ENCODE measurements around the gene PGBD5. TPM values are rescaled to one million over a fixed set of nuclear protein-coding genes. Genes with fewer than 3 reads are reported as not detected.

PGBD5 gene
- polyA plus RNA-seq, 1 of the 3 experiments (the other 2 are of a cell fraction): 0.15 TPM

DNA sequence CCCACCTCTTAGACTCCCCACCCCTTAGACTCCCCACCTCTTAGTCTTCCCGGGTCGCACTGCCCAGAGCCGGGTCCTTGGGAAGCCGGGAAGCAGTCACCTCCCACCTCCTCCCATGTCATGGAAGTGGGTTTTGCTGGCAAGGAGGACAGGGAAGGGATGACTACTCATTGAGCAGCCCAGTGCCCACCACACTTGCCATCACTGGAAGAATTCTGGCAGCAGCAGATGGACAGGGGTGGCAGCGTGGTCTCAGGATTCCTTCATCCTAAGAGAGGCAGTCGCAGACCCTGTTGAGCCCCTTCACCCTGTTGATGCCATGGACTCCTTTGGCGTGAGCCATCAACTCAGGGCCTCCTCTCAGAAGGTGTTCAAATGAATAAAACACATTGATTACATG lies 140.8 kb downstream of the PGBD5 start:
- no peak overlapping the region for H3K4me2 ChIP-seq
- H3K27ac ChIP-seq (ENCODE audit: low read depth in 2 of 2, low read length in 1 of 2): no peak overlapping the region
- H3K79me2 ChIP-seq (ENCODE audit: insufficient read depth): no peaks in the 10 kb centered on the region
- no peak for TF ChIP-seq SMC3 (IDR thresholded peaks at IDR 0.05; ENCODE audit: low read depth, low read length)
- TF ChIP-seq RCOR1 (IDR thresholded peaks at IDR 0.05; ENCODE audit: low read length): no peak
- TF ChIP-seq, protein P1, sequence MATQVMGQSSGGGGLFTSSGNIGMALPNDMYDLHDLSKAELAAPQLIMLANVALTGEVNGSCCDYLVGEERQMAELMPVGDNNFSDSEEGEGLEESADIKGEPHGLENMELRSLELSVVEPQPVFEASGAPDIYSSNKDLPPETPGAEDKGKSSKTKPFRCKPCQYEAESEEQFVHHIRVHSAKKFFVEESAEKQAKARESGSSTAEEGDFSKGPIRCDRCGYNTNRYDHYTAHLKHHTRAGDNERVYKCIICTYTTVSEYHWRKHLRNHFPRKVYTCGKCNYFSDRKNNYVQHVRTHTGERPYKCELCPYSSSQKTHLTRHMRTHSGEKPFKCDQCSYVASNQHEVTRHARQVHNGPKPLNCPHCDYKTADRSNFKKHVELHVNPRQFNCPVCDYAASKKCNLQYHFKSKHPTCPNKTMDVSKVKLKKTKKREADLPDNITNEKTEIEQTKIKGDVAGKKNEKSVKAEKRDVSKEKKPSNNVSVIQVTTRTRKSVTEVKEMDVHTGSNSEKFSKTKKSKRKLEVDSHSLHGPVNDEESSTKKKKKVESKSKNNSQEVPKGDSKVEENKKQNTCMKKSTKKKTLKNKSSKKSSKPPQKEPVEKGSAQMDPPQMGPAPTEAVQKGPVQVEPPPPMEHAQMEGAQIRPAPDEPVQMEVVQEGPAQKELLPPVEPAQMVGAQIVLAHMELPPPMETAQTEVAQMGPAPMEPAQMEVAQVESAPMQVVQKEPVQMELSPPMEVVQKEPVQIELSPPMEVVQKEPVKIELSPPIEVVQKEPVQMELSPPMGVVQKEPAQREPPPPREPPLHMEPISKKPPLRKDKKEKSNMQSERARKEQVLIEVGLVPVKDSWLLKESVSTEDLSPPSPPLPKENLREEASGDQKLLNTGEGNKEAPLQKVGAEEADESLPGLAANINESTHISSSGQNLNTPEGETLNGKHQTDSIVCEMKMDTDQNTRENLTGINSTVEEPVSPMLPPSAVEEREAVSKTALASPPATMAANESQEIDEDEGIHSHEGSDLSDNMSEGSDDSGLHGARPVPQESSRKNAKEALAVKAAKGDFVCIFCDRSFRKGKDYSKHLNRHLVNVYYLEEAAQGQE (IDR thresholded peaks at IDR 0.05; ENCODE audit: low read depth, low read length): no peak
- TF ChIP-seq, protein P2, sequence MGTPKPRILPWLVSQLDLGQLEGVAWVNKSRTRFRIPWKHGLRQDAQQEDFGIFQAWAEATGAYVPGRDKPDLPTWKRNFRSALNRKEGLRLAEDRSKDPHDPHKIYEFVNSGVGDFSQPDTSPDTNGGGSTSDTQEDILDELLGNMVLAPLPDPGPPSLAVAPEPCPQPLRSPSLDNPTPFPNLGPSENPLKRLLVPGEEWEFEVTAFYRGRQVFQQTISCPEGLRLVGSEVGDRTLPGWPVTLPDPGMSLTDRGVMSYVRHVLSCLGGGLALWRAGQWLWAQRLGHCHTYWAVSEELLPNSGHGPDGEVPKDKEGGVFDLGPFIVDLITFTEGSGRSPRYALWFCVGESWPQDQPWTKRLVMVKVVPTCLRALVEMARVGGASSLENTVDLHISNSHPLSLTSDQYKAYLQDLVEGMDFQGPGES (IDR thresholded peaks at IDR 0.05; ENCODE audit: low read depth, low read length): no peak
- no peak for TF ChIP-seq FOXJ3 (CRISPR knock-in tag; IDR thresholded peaks at IDR 0.05)
- no peak for TF ChIP-seq EP300 (IDR thresholded peaks at IDR 0.05; ENCODE audit: borderline replicate concordance in 1 of 2, low read depth in 1 of 2, low read length in 1 of 2)
- TF ChIP-seq GATA2 (CRISPR knock-in tag; IDR thresholded peaks at IDR 0.05): no peak
- TF ChIP-seq, protein P3, sequence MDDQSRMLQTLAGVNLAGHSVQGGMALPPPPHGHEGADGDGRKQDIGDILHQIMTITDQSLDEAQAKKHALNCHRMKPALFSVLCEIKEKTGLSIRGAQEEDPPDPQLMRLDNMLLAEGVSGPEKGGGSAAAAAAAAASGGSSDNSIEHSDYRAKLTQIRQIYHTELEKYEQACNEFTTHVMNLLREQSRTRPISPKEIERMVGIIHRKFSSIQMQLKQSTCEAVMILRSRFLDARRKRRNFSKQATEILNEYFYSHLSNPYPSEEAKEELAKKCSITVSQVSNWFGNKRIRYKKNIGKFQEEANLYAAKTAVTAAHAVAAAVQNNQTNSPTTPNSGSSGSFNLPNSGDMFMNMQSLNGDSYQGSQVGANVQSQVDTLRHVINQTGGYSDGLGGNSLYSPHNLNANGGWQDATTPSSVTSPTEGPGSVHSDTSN (IDR thresholded peaks at IDR 0.05): no peak
- no peak for TF ChIP-seq RFX5 (IDR thresholded peaks at IDR 0.05; ENCODE audit: low read length)
- no peak for TF ChIP-seq EZH2phosphoT487 (IDR thresholded peaks at IDR 0.05; ENCODE audit: borderline replicate concordance, low read depth)
- TF ChIP-seq TEAD4 (IDR thresholded peaks at IDR 0.05; ENCODE audit: borderline replicate concordance, insufficient read depth): no peak
- TF ChIP-seq YY1 (IDR thresholded peaks at IDR 0.05; ENCODE audit: low read depth): no peak
- no peak for TF ChIP-seq ELF1 (IDR thresholded peaks at IDR 0.05)
- TF ChIP-seq FOXM1 (IDR thresholded peaks at IDR 0.05; ENCODE audit: low read depth): no peak
- no peak for TF ChIP-seq RAD21 (IDR thresholded peaks at IDR 0.05; ENCODE audit: low read length)
- no peak for TF ChIP-seq POLR2AphosphoS5 (IDR thresholded peaks at IDR 0.05; ENCODE audit: low read depth, low read length)
- no peaks in the 10 kb centered on the region for H3K9me2 ChIP-seq
- no peak overlapping the region for H3K4me3 ChIP-seq (ENCODE audit: low read depth in 2 of 2, low read length in 1 of 2)
- H3K27me3 ChIP-seq (ENCODE audit: insufficient read depth): no peaks in the 10 kb centered on the region
- no peaks in the 10 kb centered on the region for H3K9me3 ChIP-seq
- H4K20me1 ChIP-seq (ENCODE audit: insufficient read depth): no peaks in the 10 kb centered on the region
- H2AFZ ChIP-seq (ENCODE audit: low read depth): no peak overlapping the region
- peaks cover 0 to 17% of the 10 kb centered on the region in 2 experiments; a peak in 1 of 4 replicates for H3K4me1 ChIP-seq (ENCODE audit: control insufficient read depth in 1 of 2, insufficient read depth in 2 of 2, low read depth in 1 of 2, low read length in 1 of 2)
- ChIA-PET POLR2A (no interaction called here), CTCF (no interaction called here)
- H3K36me3 ChIP-seq (replicated peaks in 1 of 2; ENCODE audit: control insufficient read depth in 1 of 2, insufficient read depth in 2 of 2, low read length in 1 of 2): peaks cover 0 to 9% of the 10 kb centered on the region in 2 experiments
- H3K9ac ChIP-seq: no peak overlapping the region
- no peak for DNase-seq
- 93% methylated on average over 7 of the region's 7 CpGs for WGBS (ENCODE audit: low lambda C conversion rate)
- no peaks in the 10 kb centered on the region for H3F3A ChIP-seq (replicated peaks; ENCODE audit: insufficient read depth)

Data from SK-N-SH (cell line).